Panc1 (cell line): ENCODE measurements around the gene PARVG. TPM values are rescaled to one million over a fixed set of nuclear protein-coding genes. Genes with fewer than 3 reads are reported as not detected.

Experiments used
- ATAC-seq: fragments of 200-7000 bp; cut with Tn5 transposase; 2 replicates; pipeline ENCODE4 v1.9.1; 2020; ENCODE audit warnings: mild to moderate bottlenecking, moderate library complexity
- BruUV-seq: library from RNA; stranded (reverse); fragments of 400-500 nt; replicated peaks from 2 replicates; lab custom pipeline; 2021; lab: Mats Ljungman, UMichigan
- CTCF ChIA-PET: fragments of 300-600 bp; sonication (Branson Sonifier 250); formaldehyde crosslinking; loops from one replicate; lab custom pipeline; 2022; ENCODE audit warnings: antibody characterized with exemption; lab: Charles Lee
- POLR2A ChIA-PET: fragments of 300-600 bp; sonication (Branson Sonifier 250); formaldehyde crosslinking; loops from one replicate; lab custom pipeline; 2022; ENCODE audit warnings: antibody characterized with exemption; lab: Charles Lee
- DNase-seq: peaks from one replicate; pipeline ENCODE4 v3.0.0-alpha.2; 2010; ENCODE audit warnings: low read depth, low spot score
- H3K27ac ChIP-seq: 2 replicates; pipeline ENCODE4 v1.5.1; 2011; ENCODE audit warnings: mild to moderate bottlenecking, low read length, inconsistent platforms
- H3K27me3 ChIP-seq: fragments of 200-500 bp; sonication (Bioruptor generic); 2 replicates; pipeline ENCODE4 v1.6.0; 2014; ENCODE audit warnings: low read length, inconsistent platforms; ENCODE audit not compliant: control insufficient read depth, insufficient read depth
- H3K36me3 ChIP-seq: fragments of 200-500 bp; sonication (Bioruptor generic); 2 replicates; pipeline ENCODE4 v1.5.1; 2014; ENCODE audit warnings: inconsistent platforms, mild to moderate bottlenecking, low read length, moderate library complexity; ENCODE audit not compliant: control insufficient read depth, insufficient read depth
- H3K4me1 ChIP-seq: 2 replicates; pipeline ENCODE4 v1.5.1; 2011; ENCODE audit warnings: inconsistent platforms, mild to moderate bottlenecking, low read length, moderate library complexity; ENCODE audit not compliant: control insufficient read depth, insufficient read depth
- H3K4me3 ChIP-seq, 2 experiments: 2 replicates each; pipeline ENCODE4 v1.5.1; 2011 to 2012; ENCODE audit warnings: low read depth in 2 of 2, low read length in 2 of 2, mild to moderate bottlenecking in 2 of 2, inconsistent platforms in 1 of 2, moderate library complexity in 1 of 2
- H3K9me3 ChIP-seq: fragments of 200-500 bp; sonication (Bioruptor generic); 2 replicates; pipeline ENCODE4 v1.5.1; 2014; ENCODE audit warnings: low read depth, mild to moderate bottlenecking, inconsistent platforms, low read length, moderate library complexity; ENCODE audit not compliant: control insufficient read depth, insufficient read depth
- CTCF ChIP-seq: fragments of 450-650 bp; IDR thresholded peaks from 2 replicates; pipeline ENCODE4 v1.5.1; 2017; ENCODE audit warnings: mild to moderate bottlenecking
- POLR2AphosphoS5 ChIP-seq: IDR thresholded peaks from 2 replicates; pipeline ENCODE4 v1.6.1; 2012; ENCODE audit warnings: mild to moderate bottlenecking, low read depth, low read length, moderate library complexity
- REST ChIP-seq, 2 experiments: IDR thresholded peaks; 2 replicates each; pipeline ENCODE4 v1.6.1; 2011 to 2012; ENCODE audit warnings: low read depth in 2 of 2, control low read depth in 1 of 2, low read length in 1 of 2, mild to moderate bottlenecking in 1 of 2, moderate library complexity in 1 of 2; ENCODE audit not compliant: insufficient read depth in 1 of 2
- SIN3A ChIP-seq: IDR thresholded peaks from 2 replicates; pipeline ENCODE4 v1.6.1; 2012; ENCODE audit warnings: low read depth, mild to moderate bottlenecking, low read length, moderate library complexity, borderline replicate concordance; ENCODE audit not compliant: insufficient read depth
- TCF7L2 ChIP-seq: IDR thresholded peaks from 2 replicates; pipeline ENCODE4 v1.6.1; 2011; ENCODE audit warnings: mild to moderate bottlenecking, low read depth, low read length, inconsistent platforms
- in situ Hi-C: cut with HindIII; loops from 2 replicates; pipeline ENCODE4 v1.10.0; 2016; ENCODE audit warnings: low sequenced_read_pairs, low pct_unique_long_range_greater_than_20kb
- intact Hi-C: fragments of 100-400 bp; cut with micrococcal nuclease; formaldehyde crosslinking; loops from one replicate; pipeline ENCODE4 v1.10.0; 2022; ENCODE audit not compliant: unreplicated experiment
- total RNA-seq: library from RNA; stranded (reverse); gene quantifications from one replicate; pipeline ENCODE4 v1.2.1, GENCODE V29; 2021; ENCODE audit not compliant: unreplicated experiment

Gene PARVG
- total RNA-seq, 1 experiment from 2014 or later: 0.21 TPM

GRCh38 chr22:44161673-44162072, 19.1 kb upstream of the PARVG start:
- no peak overlapping the region for H3K4me3 ChIP-seq
- H3K27ac ChIP-seq: no peak overlapping the region
- DNase-seq (no peak), ATAC-seq (no peak)
- TF ChIP-seq REST (IDR thresholded peaks at IDR 0.05; ENCODE audit: insufficient read depth in 1 of 2, low read depth in 2 of 2, low read length in 1 of 2): no peak
- no peak for TF ChIP-seq TCF7L2
- no peak for TF ChIP-seq CTCF
- no peak for TF ChIP-seq POLR2AphosphoS5
- no peak for TF ChIP-seq SIN3A
- H3K27me3 ChIP-seq: no peaks in the 10 kb centered on the region
- H3K9me3 ChIP-seq: no peaks in the 10 kb centered on the region
- no peaks in the 10 kb centered on the region for H3K4me1 ChIP-seq
- BruUV-seq: no TSS peak
- ChIA-PET CTCF (no interaction called here), POLR2A (no interaction called here)
- in situ Hi-C loops: no loop called here
- intact Hi-C loops: no loop called here
- H3K36me3 ChIP-seq: no peaks in the 10 kb centered on the region

GRCh38 chr22:44162960-44163359, 17.8 kb upstream of the PARVG start:
- Histone ChIP-seq H3K4me3 (no peak overlapping the region), H3K27me3 (no peaks in the 10 kb centered on the region), H3K36me3 (no peaks in the 10 kb centered on the region), H3K27ac (no peak overlapping the region), H3K4me1 (no peaks in the 10 kb centered on the region), H3K9me3 (no peaks in the 10 kb centered on the region)
- ChIA-PET POLR2A (no interaction called here), CTCF (no interaction called here)
- no TSS peak for BruUV-seq
- ATAC-seq: no peak
- DNase-seq: no peak
- in situ Hi-C loops: no loop called here
- TF ChIP-seq SIN3A: no peak
- no peak for TF ChIP-seq CTCF
- intact Hi-C loops: no loop called here

- H3K4me1 ChIP-seq: no peaks in the 10 kb centered on the region
- no peaks in the 10 kb centered on the region for H3K27me3 ChIP-seq
- BruUV-seq: no TSS peak
- intact Hi-C loops: no loop called here
- ChIA-PET POLR2A (no interaction called here), CTCF (no interaction called here)
- no peaks in the 10 kb centered on the region for H3K9me3 ChIP-seq
- H3K27ac ChIP-seq: no peak overlapping the region
- TF ChIP-seq CTCF (no peak), POLR2AphosphoS5 (no peak), TCF7L2 (no peak), SIN3A (no peak), REST (IDR thresholded peaks at IDR 0.05; ENCODE audit: insufficient read depth in 1 of 2, low read depth in 2 of 2, low read length in 1 of 2) (no peak)
- no peak for ATAC-seq
- no peak overlapping the region for H3K4me3 ChIP-seq
- no peaks in the 10 kb centered on the region for H3K36me3 ChIP-seq
- no peak for DNase-seq
- in situ Hi-C loops: no loop called here
Measured at GRCh38 chr22:44163536-44163935, 17.2 kb upstream of the PARVG start.
